AG04450 (cell line): Measurements from ENCODE around the gene RABGEF1. TPM values are rescaled to one million over a fixed set of nuclear protein-coding genes. Genes with fewer than 3 reads are reported as not detected.
"Not testable (repeated sequence)": the region's sequence is repeated elsewhere in the genome, so short reads cannot be mapped to it uniquely, and the experiment has no call there.

ENCODE experiments used
- CTCF ChIA-PET: fragments of 300-600, 350-600 bp; formaldehyde crosslinking; extraction: SDS; loops from one replicate; lab custom pipeline; 2022; ENCODE audit warnings: antibody characterized with exemption, inconsistent platforms; lab: Charles Lee
- POLR2A ChIA-PET: fragments of 350-600 bp; formaldehyde crosslinking; extraction: SDS; loops from one replicate; lab custom pipeline; 2021; ENCODE audit warnings: antibody characterized with exemption, inconsistent platforms; lab: Yijun Ruan, JAX
- DNase-seq: peaks from one replicate; pipeline ENCODE4 v3.0.0-alpha.2; 2011; ENCODE audit warnings: low read depth, low spot score
- H3K27ac ChIP-seq: one replicate; pipeline ENCODE4 v1.5.1; 2012; ENCODE audit warnings: low read depth, low read length, control low read depth
- H3K27me3 ChIP-seq: one replicate; pipeline ENCODE4 v1.6.0; 2012; ENCODE audit warnings: low read length; ENCODE audit not compliant: control insufficient read depth, insufficient read depth
- H3K4me3 ChIP-seq: 2 replicates; pipeline ENCODE4 v1.5.1; 2011; ENCODE audit warnings: mild to moderate bottlenecking, low read depth, low read length, control low read depth
- H3K9me3 ChIP-seq: 2 replicates; pipeline ENCODE4 v1.5.1; 2012; ENCODE audit warnings: low read length; ENCODE audit not compliant: control insufficient read depth, insufficient read depth
- CTCF ChIP-seq: IDR thresholded peaks from 2 replicates; pipeline ENCODE4 v1.5.1; 2011; ENCODE audit warnings: low read depth, low read length, control low read depth, inconsistent platforms
- polyA minus RNA-seq: library from RNA; depleted of rRNA, polyadenylated mRNA; stranded (reverse); fragments of >200 nt; gene quantifications from 2 replicates; pipeline ENCODE4 v1.2.3, GENCODE V29; 2011; rRNA and poly(A)+ RNA removed
- polyA plus RNA-seq: library from polyadenylated mRNA; depleted of rRNA; stranded (reverse); fragments of >200 nt; gene quantifications from 2 replicates; pipeline ENCODE4 v1.2.3, GENCODE V29; 2011; rRNA removed

RABGEF1 gene
- polyA plus RNA-seq (27.1 and 30.6 TPM in 2 replicates), polyA minus RNA-seq (52.3 and 69.1 TPM in 2 replicates)

GRCh38 chr7:66740302-66740979 lies at the start of gene RABGEF1:
Gene RABGEF1, plus strand, starts transcription at chr7:66740733. Its CDS starts 31,167 bp downstream, at chr7:66771900.
- peaks cover 4% of the 10 kb centered on the region for H3K9me3 ChIP-seq
- CTCF ChIA-PET: no interaction called here
- TF ChIP-seq CTCF: 0 out of 2 replicates have a peak, but pooled peaks have one; percentile 6
- POLR2A ChIA-PET: interaction anchor here (0.5 to 1.4 kb wide), 11 partner anchors 13 to 871 kb away, joined by 3 to 7 read pairs (median 3); partner anchors contain the start of genes SBDS and TYW1
- no peaks in the 10 kb centered on the region for H3K27me3 ChIP-seq
- H3K27ac ChIP-seq: peak within 1 kb of the TSS; percentile 92
- DNase-seq: peak; percentile 81
- H3K4me3 ChIP-seq: peak within 1 kb of the TSS; percentile 90

- H3K4me3 ChIP-seq: no peak overlapping the region
- DNase-seq: no peak
- no peaks in the 10 kb centered on the region for H3K9me3 ChIP-seq
- no peak overlapping the region for H3K27ac ChIP-seq
- POLR2A ChIA-PET: no interaction called here
- CTCF ChIA-PET: no interaction called here
- H3K27me3 ChIP-seq: no peaks in the 10 kb centered on the region
- no peak for TF ChIP-seq CTCF
These were observed 47.2 kb upstream of the RABGEF1 start for GRCh38 chr7:66693331-66693730.

- no peak for TF ChIP-seq CTCF
- no peak for DNase-seq
- no peak overlapping the region for H3K4me3 ChIP-seq
- H3K27ac ChIP-seq: no peak overlapping the region
- no peaks in the 10 kb centered on the region for H3K27me3 ChIP-seq
- ChIA-PET POLR2A (no interaction called here), CTCF (interaction anchor here (0.7 kb wide), 1 partner anchor 10 kb away, joined by 7 read pairs; no protein-coding TSS in a partner anchor)
- no peaks in the 10 kb centered on the region for H3K9me3 ChIP-seq
These were observed 46.2 kb upstream of the RABGEF1 start for GRCh38 chr7:66694286-66694685.

GRCh38 chr7:66695417-66695816 lies 45.1 kb upstream of the RABGEF1 start:
- POLR2A ChIA-PET, H3K9me3 ChIP-seq, H3K4me3 ChIP-seq, DNase-seq, H3K27me3 ChIP-seq, H3K27ac ChIP-seq: not testable (repeated sequence)
- CTCF ChIA-PET: interaction anchor here (0.9 kb wide), 1 partner anchor 682 kb away, joined by 5 read pairs; no protein-coding TSS in a partner anchor

GRCh38 chr7:66696134-66696533 lies 44.4 kb upstream of the RABGEF1 start:
- not testable (repeated sequence) for DNase-seq, H3K9me3 ChIP-seq, H3K27ac ChIP-seq, H3K27me3 ChIP-seq, H3K4me3 ChIP-seq
- ChIA-PET CTCF (interaction anchor here (0.9 kb wide), 1 partner anchor 682 kb away, joined by 5 read pairs; no protein-coding TSS in a partner anchor), POLR2A (interaction anchor here (1.3 kb wide), 1 partner anchor 45 kb away, joined by 3 read pairs; the partner anchor contains the start of gene RABGEF1)

- Histone ChIP-seq H3K9me3 (no peaks in the 10 kb centered on the region), H3K27me3 (no peaks in the 10 kb centered on the region), H3K27ac (no peak overlapping the region), H3K4me3 (no peak overlapping the region)
- POLR2A ChIA-PET: interaction anchor here (1.3 kb wide), 1 partner anchor 44 kb away, joined by 3 read pairs; the partner anchor contains the start of gene RABGEF1
- DNase-seq: no peak
- TF ChIP-seq CTCF: no peak
- CTCF ChIA-PET: no interaction called here
These were observed 43.8 kb upstream of the RABGEF1 start for GRCh38 chr7:66696774-66697191.
